HepG2 (cell line): ENCODE measurements around the gene NMNAT1. TPM values are rescaled to one million over a fixed set of nuclear protein-coding genes. Genes with fewer than 3 reads are reported as not detected.

Experiments
- ATAC-seq: fragments of 200-7000 bp; cut with Tn5 transposase; 3 replicates; pipeline ENCODE4 v1.9.1; 2020; ENCODE audit warnings: mild to moderate bottlenecking, moderate library complexity
- BruUV-seq: library from RNA; stranded (reverse); fragments of 400-500 nt; replicated peaks from 2 replicates; lab custom pipeline; 2021; lab: Mats Ljungman, UMichigan
- CTCF ChIA-PET: fragments of 300-600 bp; formaldehyde crosslinking; extraction: SDS; loops from one replicate; lab custom pipeline; 2021; ENCODE audit warnings: low total read pairs, inconsistent platforms, low intra/inter-chr PET ratio; lab: Yijun Ruan, JAX
- POLR2A ChIA-PET: fragments of 350-600 bp; sonication (Branson Sonifier 250); formaldehyde crosslinking; loops from one replicate; lab custom pipeline; 2020; ENCODE audit warnings: antibody characterized with exemption, inconsistent platforms; lab: Yijun Ruan, JAX
- DNase-seq: peaks from one replicate; pipeline ENCODE4 v3.0.0-alpha.2; 2015; ENCODE audit warnings: low spot score
- FAIRE-seq: peaks from 3 replicates; lab custom pipeline; 2011; peaks lifted over from hg19 to GRCh38; lab: Jason Lieb, UNC
- H2AFZ ChIP-seq: one replicate; pipeline ENCODE4 v1.6.1; 2011; ENCODE audit warnings: low read length, inconsistent platforms
- H3K27ac ChIP-seq: fragments of 300-600 bp; 3 replicates; pipeline ENCODE4 v1.8.0; 2011; ENCODE audit warnings: mixed run types, mild to moderate bottlenecking, mixed read lengths, low read length, inconsistent platforms; ENCODE audit not compliant: insufficient read depth; ENCODE audit errors: extremely low read length
- H3K27me3 ChIP-seq, 2 experiments: fragments of 200-600 bp in 1 of 2; 2 replicates in 1 of 2; 3 replicates in 1 of 2; pipeline versions ENCODE4 v1.6.0 to v1.8.0; 2011; ENCODE audit warnings: low read length in 2 of 2, mild to moderate bottlenecking in 2 of 2, moderate library complexity in 2 of 2, inconsistent platforms in 1 of 2; ENCODE audit not compliant: insufficient read depth in 2 of 2, control insufficient read depth in 1 of 2
- H3K36me3 ChIP-seq, 2 experiments: fragments of 200-600 bp in 1 of 2; replicated peaks in 1 of 2; 2 replicates in 1 of 2; 3 replicates in 1 of 2; pipeline versions ENCODE4 v1.5.1 to v1.8.0; 2011; ENCODE audit warnings: low read length in 2 of 2, inconsistent platforms in 1 of 2; ENCODE audit not compliant: insufficient read depth in 2 of 2, control insufficient read depth in 1 of 2
- H3K4me1 ChIP-seq: 2 replicates; pipeline ENCODE4 v1.5.1; 2012; ENCODE audit warnings: low read length, inconsistent platforms; ENCODE audit not compliant: insufficient read depth
- H3K4me2 ChIP-seq: 2 replicates; pipeline ENCODE4 v1.6.0; 2011; ENCODE audit warnings: low read depth, low read length, inconsistent platforms
- H3K4me3 ChIP-seq, 3 experiments: fragments of 200-600 bp in 1 of 3; sonication (generic), shearing (Covaris generic) in 1 of 3; replicated peaks in 1 of 3; 2 replicates each; pipeline ENCODE4 v1.5.1; 2011 to 2016; ENCODE audit warnings: low read length in 3 of 3, inconsistent platforms in 2 of 3, low read depth in 2 of 3, mild to moderate bottlenecking in 2 of 3, control low read depth in 1 of 3, mixed read lengths in 1 of 3; ENCODE audit not compliant: insufficient read depth in 1 of 3
- H3K79me2 ChIP-seq: one replicate; pipeline ENCODE4 v1.6.1; 2011; ENCODE audit warnings: low read length, inconsistent platforms; ENCODE audit not compliant: insufficient read depth
- H3K9ac ChIP-seq: 2 replicates; pipeline ENCODE4 v1.6.0; 2011; ENCODE audit warnings: mild to moderate bottlenecking, low read depth, low read length, inconsistent platforms; ENCODE audit not compliant: insufficient read depth
- H3K9me3 ChIP-seq: 2 replicates; pipeline ENCODE4 v1.5.1; 2012; ENCODE audit warnings: mild to moderate bottlenecking, low read length
- H4K20me1 ChIP-seq: 2 replicates; pipeline ENCODE4 v1.6.0; 2011; ENCODE audit warnings: inconsistent platforms, mild to moderate bottlenecking, low read length, moderate library complexity; ENCODE audit not compliant: insufficient read depth
- KLF11 ChIP-seq: IDR thresholded peaks from 2 replicates; pipeline ENCODE4 v1.6.1; 2016; ENCODE audit warnings: missing compliant biosample characterization
- NFRKB ChIP-seq: fragments of 450-650 bp; IDR thresholded peaks from 2 replicates; pipeline ENCODE4 v1.6.1; 2017
- REPIN1 ChIP-seq: sonication (generic); formaldehyde crosslinking; IDR thresholded peaks from 2 replicates; pipeline ENCODE4 v1.8.0; 2022; ENCODE audit warnings: missing genetic modification reagents, low read depth, mild to moderate bottlenecking, borderline replicate concordance
- ZC3H4 ChIP-seq: sonication (generic); formaldehyde crosslinking; IDR thresholded peaks from 2 replicates; pipeline ENCODE4 v1.4.0; 2020; ENCODE audit warnings: missing genetic modification reagents, borderline replicate concordance
- ZFP82 ChIP-seq: sonication (generic); formaldehyde crosslinking; IDR thresholded peaks from 2 replicates; pipeline ENCODE4 v1.5.1; 2020; ENCODE audit warnings: mild to moderate bottlenecking, missing genetic modification reagents, borderline replicate concordance
- ZNF292 ChIP-seq: sonication (generic); formaldehyde crosslinking; IDR thresholded peaks from 2 replicates; pipeline ENCODE4 v1.8.1; 2022; ENCODE audit warnings: mild to moderate bottlenecking, low read depth, missing genetic modification reagents, borderline replicate concordance
- ZNF557 ChIP-seq: sonication (generic); formaldehyde crosslinking; IDR thresholded peaks from 2 replicates; pipeline ENCODE4 v1.4.0; 2020; ENCODE audit warnings: missing genetic modification reagents
- ZNF768 ChIP-seq: sonication (generic); formaldehyde crosslinking; IDR thresholded peaks from 2 replicates; pipeline ENCODE4 v1.4.0; 2020; ENCODE audit warnings: missing genetic modification reagents
- ZNF772 ChIP-seq: sonication (generic); formaldehyde crosslinking; IDR thresholded peaks from 2 replicates; pipeline ENCODE4 v1.5.0; 2020; ENCODE audit warnings: mild to moderate bottlenecking, missing genetic modification reagents
- ZSCAN25 ChIP-seq: sonication (generic); formaldehyde crosslinking; IDR thresholded peaks from 2 replicates; pipeline ENCODE4 v1.8.0; 2022; ENCODE audit warnings: mild to moderate bottlenecking, missing genetic modification reagents
- WGBS: methylation state at CpG from one replicate; pipeline ENCODE4 v1.1.6; 2017; ENCODE audit warnings: low lambda C conversion rate; 5-methylcytosine and 5-hydroxymethylcytosine counted together
- in situ Hi-C: cut with HindIII; loops from 2 replicates; pipeline ENCODE4 v1.10.0; 2017; ENCODE audit warnings: low pct_unique_long_range_greater_than_20kb; ENCODE audit not compliant: extremely low pct_ligation_motif_present
- intact Hi-C: fragments of 100-400 bp; cut with micrococcal nuclease; formaldehyde crosslinking; loops from one replicate; pipeline ENCODE4 v1.10.0; 2022; ENCODE audit not compliant: unreplicated experiment
- polyA plus RNA-seq, 8 experiments: library from polyadenylated mRNA; depleted of rRNA in 3 of 8; stranded (reverse) in 7 of 8; unstranded in 1 of 8; fragments of >200 nt; fragmentation: Illumina TruSeq in 4 of 8; extraction: Trizol in 4 of 8; gene quantifications; 2 replicates each; pipeline versions ENCODE4 v1.2.1 to v1.2.3, GENCODE V29; 2011 to 2016; ENCODE audit warnings: low read depth in 4 of 8, missing spikeins in 1 of 8, mixed read lengths in 1 of 8; ENCODE audit not compliant: insufficient read depth in 1 of 8
- total RNA-seq, 5 experiments: library from RNA; depleted of rRNA; stranded (reverse); fragments of >200 nt; fragmentation: Illumina TruSeq; extraction: Trizol; gene quantifications; 2 replicates each; pipeline ENCODE4 v1.2.3, GENCODE V29; 2016; ENCODE audit warnings: low read depth in 1 of 5
- TF ChIP-seq, protein P1 (sequence below): sonication (generic); IDR thresholded peaks from 2 replicates; pipeline ENCODE4 v1.6.1; 2016; ENCODE audit warnings: low read depth, borderline replicate concordance
- TF ChIP-seq, protein P2 (sequence below): sonication (generic); formaldehyde crosslinking; IDR thresholded peaks from 2 replicates; pipeline ENCODE4 v1.5.1; 2020; ENCODE audit warnings: missing genetic modification reagents, mild to moderate bottlenecking, borderline replicate concordance
- TF ChIP-seq, protein P3 (sequence below): sonication (generic); formaldehyde crosslinking; IDR thresholded peaks from 2 replicates; pipeline ENCODE4 v1.4.0; 2020; ENCODE audit warnings: low read depth, mild to moderate bottlenecking, missing genetic modification reagents
- TF ChIP-seq, protein P4 (sequence below): IDR thresholded peaks from 2 replicates; pipeline ENCODE4 v1.6.1; 2012; ENCODE audit warnings: inconsistent platforms

NMNAT1 gene
- total and polyA plus RNA-seq, 2 of the 13 experiments (the other 11 are each of a cell fraction or from before 2014, with no cell fraction given), result 5.6 to 12.2 TPM

DNA sequence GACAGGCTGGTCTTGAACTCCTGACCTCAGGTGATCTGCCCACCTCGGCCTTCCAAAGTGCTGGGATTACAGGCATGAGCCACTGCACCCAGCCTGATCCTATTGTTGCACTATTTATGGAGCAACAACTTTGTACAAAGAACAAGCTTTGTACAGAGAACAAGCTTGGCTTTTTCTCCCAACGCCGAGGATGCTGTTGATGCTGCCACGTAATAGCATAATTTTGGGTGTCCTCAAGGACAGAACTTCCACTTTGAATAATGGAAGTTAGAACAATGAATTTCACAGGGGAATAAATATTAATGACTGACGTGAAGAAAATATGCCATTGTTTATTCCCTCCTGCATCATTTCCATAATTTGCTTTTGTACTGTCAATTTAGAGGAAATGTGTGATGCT is 41.0 kb downstream of the NMNAT1 start (continued):
- no peak for TF ChIP-seq ZSCAN25 (CRISPR knock-in tag)

DNA sequence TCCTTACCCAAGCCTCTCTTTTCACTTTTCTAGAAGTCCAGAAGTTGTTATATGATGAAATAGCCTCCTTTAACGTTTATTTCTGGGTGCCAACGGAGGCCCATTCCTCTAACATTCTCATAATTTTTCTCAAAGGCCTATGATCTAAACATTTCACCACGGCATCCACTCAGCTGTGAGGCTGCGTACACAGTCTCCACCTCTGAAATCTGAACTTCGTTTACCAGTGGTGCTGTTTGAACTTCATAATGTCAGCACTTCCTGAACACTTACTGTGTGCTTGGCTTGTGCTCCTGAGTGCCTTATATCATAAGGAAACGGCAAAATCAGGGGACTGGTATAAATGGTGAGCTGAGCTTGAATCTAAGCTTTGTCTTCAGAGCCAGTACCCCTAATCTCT is 41.7 kb downstream of the NMNAT1 start:
- no peak overlapping the region for H3K27ac ChIP-seq
- ATAC-seq (no peak), FAIRE-seq (no peak), DNase-seq (no peak)
- BruUV-seq, result no TSS peak
- 41% methylated on average over 6 of the region's 6 CpGs for WGBS
- H3K4me3 ChIP-seq, result no peak overlapping the region
- intact Hi-C loops, result no loop called here
- H3K4me2 ChIP-seq, result no peak overlapping the region
- no peaks in the 10 kb centered on the region for H3K79me2 ChIP-seq
- H3K9ac ChIP-seq, result no peak overlapping the region
- H3K9me3 ChIP-seq, result no peaks in the 10 kb centered on the region
- TF ChIP-seq ZFP82 (CRISPR knock-in tag), result no peak
- TF ChIP-seq, protein P1, sequence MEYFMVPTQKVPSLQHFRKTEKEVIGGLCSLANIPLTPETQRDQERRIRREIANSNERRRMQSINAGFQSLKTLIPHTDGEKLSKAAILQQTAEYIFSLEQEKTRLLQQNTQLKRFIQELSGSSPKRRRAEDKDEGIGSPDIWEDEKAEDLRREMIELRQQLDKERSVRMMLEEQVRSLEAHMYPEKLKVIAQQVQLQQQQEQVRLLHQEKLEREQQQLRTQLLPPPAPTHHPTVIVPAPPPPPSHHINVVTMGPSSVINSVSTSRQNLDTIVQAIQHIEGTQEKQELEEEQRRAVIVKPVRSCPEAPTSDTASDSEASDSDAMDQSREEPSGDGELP, result peak; percentile 52; the same call in 1 of the 2 replicates
- TF ChIP-seq, all 625 proteins: peak for 1
- in situ Hi-C loops, result no loop called here
- no peak overlapping the region for H2AFZ ChIP-seq
- H3K36me3 ChIP-seq, result peaks cover 2 to 7% of the 10 kb centered on the region in 2 experiments; a peak in 2 of 5 replicates
- H3K27me3 ChIP-seq, result no peaks in the 10 kb centered on the region
- H3K4me1 ChIP-seq, result peaks cover 20% of the 10 kb centered on the region
- H4K20me1 ChIP-seq, result no peaks in the 10 kb centered on the region
- POLR2A ChIA-PET, result no interaction called here
- CTCF ChIA-PET, result no interaction called here

DNA sequence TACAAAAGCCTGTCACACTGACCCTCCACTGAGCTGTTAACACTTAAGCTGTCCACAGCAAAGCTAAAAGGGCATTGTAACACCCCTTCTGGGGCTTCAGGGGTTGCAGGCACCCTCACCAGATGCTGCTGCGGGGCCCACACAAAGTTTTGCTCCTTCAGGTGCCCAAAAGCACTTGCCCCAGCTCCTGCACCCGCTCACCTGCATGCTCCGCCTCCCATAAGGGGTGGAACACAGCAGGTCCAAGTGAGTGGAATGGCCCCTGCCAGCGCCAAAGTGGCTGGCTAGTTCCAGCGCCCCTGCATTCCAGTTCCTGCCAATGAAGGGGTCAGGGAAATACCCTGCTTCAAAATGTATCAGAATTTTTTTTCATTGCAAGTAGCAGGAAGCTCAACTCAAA is 46.5 kb downstream of the NMNAT1 start:
- FAIRE-seq (no peak), DNase-seq (no peak), ATAC-seq (no peak)
- Histone ChIP-seq H3K27me3 (peaks cover 0 to 3% of the 10 kb centered on the region in 2 experiments; a peak in 1 of 5 replicates), H4K20me1 (no peaks in the 10 kb centered on the region), H3K27ac (no peak overlapping the region), H2AFZ (no peak overlapping the region), H3K4me2 (no peak overlapping the region), H3K9ac (no peak overlapping the region), H3K4me1 (peaks cover 7% of the 10 kb centered on the region), H3K4me3 (no peak overlapping the region), H3K79me2 (no peaks in the 10 kb centered on the region), H3K9me3 (no peaks in the 10 kb centered on the region), H3K36me3 (no peaks in the 10 kb centered on the region)
- BruUV-seq, result no TSS peak
- intact Hi-C loops, result no loop called here
- CTCF ChIA-PET, result no interaction called here
- in situ Hi-C loops, result no loop called here
- POLR2A ChIA-PET, result no interaction called here
- WGBS, result 74% methylated on average over 5 of the region's 5 CpGs
- TF ChIP-seq, protein P2, sequence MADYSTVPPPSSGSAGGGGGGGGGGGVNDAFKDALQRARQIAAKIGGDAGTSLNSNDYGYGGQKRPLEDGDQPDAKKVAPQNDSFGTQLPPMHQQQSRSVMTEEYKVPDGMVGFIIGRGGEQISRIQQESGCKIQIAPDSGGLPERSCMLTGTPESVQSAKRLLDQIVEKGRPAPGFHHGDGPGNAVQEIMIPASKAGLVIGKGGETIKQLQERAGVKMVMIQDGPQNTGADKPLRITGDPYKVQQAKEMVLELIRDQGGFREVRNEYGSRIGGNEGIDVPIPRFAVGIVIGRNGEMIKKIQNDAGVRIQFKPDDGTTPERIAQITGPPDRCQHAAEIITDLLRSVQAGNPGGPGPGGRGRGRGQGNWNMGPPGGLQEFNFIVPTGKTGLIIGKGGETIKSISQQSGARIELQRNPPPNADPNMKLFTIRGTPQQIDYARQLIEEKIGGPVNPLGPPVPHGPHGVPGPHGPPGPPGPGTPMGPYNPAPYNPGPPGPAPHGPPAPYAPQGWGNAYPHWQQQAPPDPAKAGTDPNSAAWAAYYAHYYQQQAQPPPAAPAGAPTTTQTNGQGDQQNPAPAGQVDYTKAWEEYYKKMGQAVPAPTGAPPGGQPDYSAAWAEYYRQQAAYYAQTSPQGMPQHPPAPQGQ, result no peak
- no peak for TF ChIP-seq ZC3H4 (CRISPR knock-in tag)
- TF ChIP-seq, protein P3, sequence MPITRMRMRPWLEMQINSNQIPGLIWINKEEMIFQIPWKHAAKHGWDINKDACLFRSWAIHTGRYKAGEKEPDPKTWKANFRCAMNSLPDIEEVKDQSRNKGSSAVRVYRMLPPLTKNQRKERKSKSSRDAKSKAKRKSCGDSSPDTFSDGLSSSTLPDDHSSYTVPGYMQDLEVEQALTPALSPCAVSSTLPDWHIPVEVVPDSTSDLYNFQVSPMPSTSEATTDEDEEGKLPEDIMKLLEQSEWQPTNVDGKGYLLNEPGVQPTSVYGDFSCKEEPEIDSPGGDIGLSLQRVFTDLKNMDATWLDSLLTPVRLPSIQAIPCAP, result no peak
- no peak for TF ChIP-seq ZNF557 (CRISPR knock-in tag)
- TF ChIP-seq, protein P4, sequence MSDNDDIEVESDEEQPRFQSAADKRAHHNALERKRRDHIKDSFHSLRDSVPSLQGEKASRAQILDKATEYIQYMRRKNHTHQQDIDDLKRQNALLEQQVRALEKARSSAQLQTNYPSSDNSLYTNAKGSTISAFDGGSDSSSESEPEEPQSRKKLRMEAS, result no peak
- no peak for TF ChIP-seq ZNF772 (CRISPR knock-in tag)
- TF ChIP-seq NFRKB, result no peak
- no peak for TF ChIP-seq ZNF292 (CRISPR knock-in tag)
- TF ChIP-seq ZNF768 (CRISPR knock-in tag), result no peak
- TF ChIP-seq REPIN1 (CRISPR knock-in tag), result no peak
- no peak for TF ChIP-seq KLF11 (CRISPR knock-in tag)
